Osteocyte (in vitro differentiated cells): ENCODE measurements around the gene ZNF354B. TPM values are rescaled to one million over a fixed set of nuclear protein-coding genes. Genes with fewer than 3 reads are reported as not detected.
A peak's percentile ranks its signal among the peaks of the same experiment; 100 is the strongest.
"Not testable (repeated sequence)": the region's sequence is repeated elsewhere in the genome, so short reads cannot be mapped to it uniquely, and the experiment has no call there.

Source experiments
- DNase-seq: peaks from one replicate; pipeline ENCODE4 v3.0.0; 2021; ENCODE audit warnings: mixed read lengths; ENCODE audit not compliant: unreplicated experiment; ENCODE audit errors: extremely low spot score
- H3K27ac Mint-ChIP-seq: one replicate; pipeline ENCODE4 v1.8.0; 2021; ENCODE audit warnings: mild to moderate bottlenecking, mixed read lengths; ENCODE audit not compliant: unreplicated experiment
- H3K27me3 Mint-ChIP-seq: one replicate; pipeline ENCODE4 v1.8.0; 2021; ENCODE audit warnings: mixed read lengths; ENCODE audit not compliant: unreplicated experiment
- H3K36me3 Mint-ChIP-seq: one replicate; pipeline ENCODE4 v1.8.0; 2021; ENCODE audit warnings: mixed read lengths; ENCODE audit not compliant: unreplicated experiment
- H3K4me1 Mint-ChIP-seq: one replicate; pipeline ENCODE4 v1.8.0; 2021; ENCODE audit warnings: mixed read lengths; ENCODE audit not compliant: unreplicated experiment
- H3K4me3 Mint-ChIP-seq: one replicate; pipeline ENCODE4 v1.8.0; 2021; ENCODE audit warnings: mild to moderate bottlenecking, moderate library complexity, mixed read lengths; ENCODE audit not compliant: unreplicated experiment
- H3K9me3 Mint-ChIP-seq: one replicate; pipeline ENCODE4 v1.8.0; 2021; ENCODE audit warnings: mixed read lengths; ENCODE audit not compliant: unreplicated experiment
- CTCF ChIP-seq: fragments of 200-600 bp; sonication (generic); IDR thresholded peaks from 2 replicates; pipeline ENCODE4 v1.5.0; 2021; ENCODE audit warnings: antibody characterized with exemption, mild to moderate bottlenecking, moderate library complexity
- total RNA-seq: library from RNA; stranded (reverse); gene quantifications from 2 replicates; pipeline ENCODE4 v1.2.1, GENCODE V29; 2021

ZNF354B gene
- total RNA-seq, 1 donor from 2014 or later: 20.0 TPM

DNA sequence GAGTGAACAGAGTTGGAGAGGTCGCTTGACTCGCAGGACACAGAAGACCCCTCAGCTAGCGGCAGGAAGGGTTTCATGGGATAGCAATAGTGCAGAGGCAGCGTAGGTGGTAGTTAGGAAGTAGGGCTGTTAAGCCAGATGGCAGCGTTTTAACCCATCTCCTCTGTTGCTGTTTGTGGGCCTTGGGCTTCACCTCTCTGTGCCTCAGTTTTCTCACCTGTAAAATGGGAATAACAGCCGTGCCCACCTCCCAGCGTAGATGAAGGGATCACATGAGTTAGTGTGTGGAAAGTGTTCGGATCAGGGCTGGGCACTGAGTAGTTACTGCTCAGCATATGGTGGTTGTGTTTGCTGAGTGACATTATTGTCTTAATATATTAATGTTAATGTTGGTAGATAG, 1.9 kb downstream of the ZNF354B start:
- peaks cover 6% of the 10 kb centered on the region for H3K9me3 Mint-ChIP-seq
- peaks cover 28% of the 10 kb centered on the region for H3K36me3 Mint-ChIP-seq
- H3K4me3 Mint-ChIP-seq: peak overlapping the region; percentile 65
- no peak for TF ChIP-seq CTCF
- peak; percentile 51 for DNase-seq
- peak overlapping the region; percentile 28 for H3K27ac Mint-ChIP-seq
- H3K27me3 Mint-ChIP-seq: no peaks in the 10 kb centered on the region
- peaks cover 16% of the 10 kb centered on the region for H3K4me1 Mint-ChIP-seq

DNA sequence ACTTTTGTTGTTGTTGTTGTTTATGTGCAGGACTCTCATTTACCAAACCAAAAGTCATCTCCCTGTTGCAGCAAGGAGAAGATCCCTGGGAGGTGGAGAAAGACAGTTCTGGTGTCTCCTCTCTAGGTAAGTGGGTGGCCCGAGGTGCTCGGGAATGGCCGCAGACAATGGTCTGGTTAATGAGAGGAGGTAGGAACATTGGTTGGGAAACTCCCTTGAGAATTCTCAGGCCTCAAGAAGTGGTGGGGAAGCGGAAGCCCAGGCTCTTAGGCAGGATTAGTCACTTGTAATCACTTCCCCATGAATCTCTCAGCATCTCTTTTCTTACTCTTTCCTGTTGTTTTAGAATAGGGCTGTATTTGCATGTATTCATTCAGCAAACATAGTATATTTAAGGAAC, 7.2 kb downstream of the ZNF354B start:
- DNase-seq: peak; percentile 65
- H3K9me3 Mint-ChIP-seq: peaks cover 9% of the 10 kb centered on the region
- H3K27ac Mint-ChIP-seq: no peak overlapping the region
- no peak for TF ChIP-seq CTCF
- H3K4me1 Mint-ChIP-seq: peaks cover 4% of the 10 kb centered on the region
- H3K4me3 Mint-ChIP-seq: no peak overlapping the region
- H3K27me3 Mint-ChIP-seq: no peaks in the 10 kb centered on the region
- peaks cover 68% of the 10 kb centered on the region for H3K36me3 Mint-ChIP-seq

DNA sequence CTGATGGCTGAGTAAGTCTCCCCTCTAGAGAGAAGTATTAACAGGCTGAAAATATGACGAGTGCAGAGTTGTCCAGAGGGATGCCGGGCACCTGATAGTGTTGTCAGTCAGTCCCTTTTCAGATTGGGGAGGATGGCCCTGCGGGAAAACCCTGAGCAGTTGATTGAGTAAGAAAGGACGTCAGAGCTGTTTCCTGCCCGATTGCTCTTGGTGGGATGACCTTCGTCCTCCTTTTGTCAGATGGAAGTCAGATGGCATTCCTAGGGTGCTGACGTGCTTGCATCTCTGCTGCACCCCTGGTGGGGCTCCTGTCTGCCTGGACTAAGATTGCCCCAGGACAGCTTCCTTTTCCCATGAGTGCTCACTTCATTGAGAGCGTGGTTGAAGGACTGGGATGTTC, 9.8 kb downstream of the ZNF354B start:
- H3K4me1 Mint-ChIP-seq: no peaks in the 10 kb centered on the region
- DNase-seq: peak; percentile 67
- TF ChIP-seq CTCF: no peak
- peaks cover 23% of the 10 kb centered on the region for H3K9me3 Mint-ChIP-seq
- H3K4me3 Mint-ChIP-seq: no peak overlapping the region
- H3K27me3 Mint-ChIP-seq: no peaks in the 10 kb centered on the region
- peaks cover 84% of the 10 kb centered on the region for H3K36me3 Mint-ChIP-seq
- H3K27ac Mint-ChIP-seq: no peak overlapping the region

DNA sequence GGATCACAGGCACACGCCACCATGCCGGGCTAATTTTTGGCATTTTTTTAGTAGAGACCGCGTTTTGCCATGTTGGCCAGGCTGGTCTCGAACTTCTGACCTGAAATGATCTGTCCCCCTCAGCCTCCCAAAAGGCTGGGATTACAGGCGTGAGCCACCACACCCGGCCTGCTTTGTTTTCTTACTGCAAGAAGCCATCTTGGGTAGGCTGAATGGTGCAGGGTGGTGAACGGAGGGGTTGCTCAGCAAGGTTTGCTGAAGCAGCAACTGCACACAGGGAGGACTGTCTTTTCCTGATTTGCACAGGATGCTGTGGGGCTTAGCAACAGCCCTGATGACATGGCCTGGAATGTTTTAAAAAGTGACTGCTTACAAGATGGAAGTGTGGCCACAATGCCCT, 10.7 kb downstream of the ZNF354B start:
- Mint-ChIP-seq H3K27me3 (no peaks in the 10 kb centered on the region), H3K9me3 (peaks cover 32% of the 10 kb centered on the region), H3K4me1 (no peaks in the 10 kb centered on the region), H3K27ac (no peak overlapping the region), H3K4me3 (no peak overlapping the region), H3K36me3 (peaks cover 89% of the 10 kb centered on the region)
- DNase-seq: peak; percentile 57
- TF ChIP-seq CTCF: no peak

DNA sequence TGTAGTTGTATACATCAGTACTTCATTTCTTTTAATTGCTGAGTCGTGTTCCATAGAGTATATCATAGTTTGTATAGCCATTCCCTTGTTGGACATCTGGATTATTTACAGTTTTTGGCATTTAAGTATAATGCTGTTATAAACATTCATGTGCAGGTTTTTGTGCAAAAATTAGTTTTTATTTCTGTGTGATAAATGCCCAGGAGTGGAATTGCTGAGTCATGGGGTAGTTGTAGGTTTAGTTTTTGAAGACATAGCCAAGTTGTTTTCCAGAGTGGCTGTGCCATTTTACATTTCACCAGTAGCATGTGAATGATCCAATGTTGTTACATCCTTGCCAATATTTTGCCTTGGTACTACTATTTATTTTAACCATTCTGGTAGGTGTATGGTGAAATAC, 12.5 kb downstream of the ZNF354B start:
- no peaks in the 10 kb centered on the region for H3K27me3 Mint-ChIP-seq
- peaks cover 42% of the 10 kb centered on the region for H3K9me3 Mint-ChIP-seq
- DNase-seq: no peak
- peaks cover 90% of the 10 kb centered on the region for H3K36me3 Mint-ChIP-seq
- no peak overlapping the region for H3K27ac Mint-ChIP-seq
- no peaks in the 10 kb centered on the region for H3K4me1 Mint-ChIP-seq
- no peak overlapping the region for H3K4me3 Mint-ChIP-seq
- TF ChIP-seq CTCF: no peak

DNA sequence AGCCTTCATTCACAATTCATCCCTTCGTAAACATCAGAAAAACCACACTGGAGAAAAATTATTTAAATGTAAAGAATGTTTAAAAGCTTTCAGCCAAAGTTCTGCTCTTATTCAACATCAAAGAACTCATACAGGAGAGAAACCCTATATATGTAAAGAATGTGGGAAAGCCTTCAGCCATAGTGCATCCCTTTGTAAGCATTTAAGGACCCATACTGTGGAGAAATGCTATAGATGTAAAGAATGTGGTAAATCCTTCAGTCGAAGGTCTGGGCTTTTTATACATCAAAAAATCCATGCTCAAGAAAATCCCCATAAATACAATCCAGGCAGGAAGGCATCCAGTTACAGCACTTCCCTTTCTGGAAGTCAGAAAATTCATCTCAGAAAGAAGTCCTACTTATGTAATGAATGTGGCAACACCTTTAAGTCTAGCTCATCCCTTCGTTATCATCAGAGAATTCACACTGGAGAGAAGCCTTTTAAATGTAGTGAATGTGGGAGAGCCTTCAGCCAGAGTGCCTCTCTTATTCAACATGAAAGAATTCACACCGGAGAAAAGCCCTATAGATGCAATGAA, 23.5 kb downstream of the ZNF354B start:
- not testable (repeated sequence) for H3K4me1 Mint-ChIP-seq, H3K4me3 Mint-ChIP-seq, H3K27me3 Mint-ChIP-seq, H3K27ac Mint-ChIP-seq, DNase-seq
- H3K36me3 Mint-ChIP-seq: peaks cover 80% of the 10 kb centered on the region
- peaks cover 52% of the 10 kb centered on the region for H3K9me3 Mint-ChIP-seq
